ENCODE data around the gene GCK.

DNA sequence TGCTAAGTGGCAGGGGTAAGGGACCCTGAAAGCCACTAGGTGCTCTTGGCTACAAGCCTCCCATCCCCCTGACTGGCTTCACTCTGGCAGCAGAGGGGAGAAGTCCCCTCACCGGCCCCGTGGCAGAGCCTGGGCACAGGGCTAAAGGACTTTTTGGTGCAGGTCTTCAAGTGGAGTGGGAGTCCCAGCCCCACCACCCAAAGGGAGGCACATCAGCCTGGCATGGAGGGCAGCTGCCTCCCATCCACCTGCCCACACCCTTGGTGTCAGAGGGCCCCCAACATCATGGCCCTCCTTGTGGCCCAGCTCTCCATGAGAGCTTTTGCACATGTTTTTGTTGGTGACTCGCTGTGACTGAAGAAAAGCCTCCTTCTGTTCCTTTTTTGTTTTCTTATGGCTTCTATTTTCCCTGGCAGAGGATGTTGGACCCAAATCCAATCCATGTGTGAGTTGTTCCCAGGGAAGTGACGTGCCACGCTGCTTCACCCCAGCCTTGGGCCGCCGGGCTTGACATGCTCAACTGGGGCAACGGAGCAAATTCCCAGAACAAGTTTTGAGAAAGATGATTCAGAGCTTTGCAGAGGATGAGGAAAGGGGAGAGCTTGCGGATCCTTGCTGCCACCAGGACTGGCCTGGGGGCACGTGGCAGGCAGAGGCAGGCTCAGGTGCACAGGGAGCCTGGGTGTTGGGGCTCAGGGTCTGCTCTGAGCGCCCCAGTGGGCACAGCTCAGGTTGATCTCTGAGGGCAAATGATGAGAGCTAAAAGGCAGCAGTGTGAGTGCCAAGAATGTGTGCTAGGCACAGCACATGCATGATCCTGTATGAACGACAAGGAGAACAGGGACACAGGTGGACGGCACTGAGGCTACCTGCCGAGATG is 87.0 kb downstream of the GCK start:
- TF ChIP-seq, protein P1, sequence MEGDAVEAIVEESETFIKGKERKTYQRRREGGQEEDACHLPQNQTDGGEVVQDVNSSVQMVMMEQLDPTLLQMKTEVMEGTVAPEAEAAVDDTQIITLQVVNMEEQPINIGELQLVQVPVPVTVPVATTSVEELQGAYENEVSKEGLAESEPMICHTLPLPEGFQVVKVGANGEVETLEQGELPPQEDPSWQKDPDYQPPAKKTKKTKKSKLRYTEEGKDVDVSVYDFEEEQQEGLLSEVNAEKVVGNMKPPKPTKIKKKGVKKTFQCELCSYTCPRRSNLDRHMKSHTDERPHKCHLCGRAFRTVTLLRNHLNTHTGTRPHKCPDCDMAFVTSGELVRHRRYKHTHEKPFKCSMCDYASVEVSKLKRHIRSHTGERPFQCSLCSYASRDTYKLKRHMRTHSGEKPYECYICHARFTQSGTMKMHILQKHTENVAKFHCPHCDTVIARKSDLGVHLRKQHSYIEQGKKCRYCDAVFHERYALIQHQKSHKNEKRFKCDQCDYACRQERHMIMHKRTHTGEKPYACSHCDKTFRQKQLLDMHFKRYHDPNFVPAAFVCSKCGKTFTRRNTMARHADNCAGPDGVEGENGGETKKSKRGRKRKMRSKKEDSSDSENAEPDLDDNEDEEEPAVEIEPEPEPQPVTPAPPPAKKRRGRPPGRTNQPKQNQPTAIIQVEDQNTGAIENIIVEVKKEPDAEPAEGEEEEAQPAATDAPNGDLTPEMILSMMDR (IDR thresholded peaks at IDR 0.05): no peak
- TF ChIP-seq POLR2A (IDR thresholded peaks at IDR 0.05): no peak
